ENCODE data around the gene ELP5.

Gene ELP5

GRCh38 chr17:7261379-7262191, 9.6 kb downstream of the ELP5 start:
- no peak overlapping the region for H3K4me3 ChIP-seq
- no peak for DNase-seq (ENCODE audit: low spot score in 2 of 2)
- peaks cover 29% of the 10 kb centered on the region for H3K4me1 ChIP-seq
- H3K36me3 ChIP-seq (replicated peaks) = peaks cover 35% of the 10 kb centered on the region
- in situ Hi-C loops (cut with MboI; ENCODE audit: low sequenced_read_pairs) = no loop called here
- no peaks in the 10 kb centered on the region for H3K27me3 ChIP-seq (ENCODE audit: low read depth)
- H3K9me3 ChIP-seq = no peaks in the 10 kb centered on the region

GRCh38 chr17:7262192-7262934, 10.3 kb downstream of the ELP5 start, which contains the start of gene CLDN7:
Gene CLDN7 (minus strand): TSS chr17:7262478. CDS start chr17:7262043, 435 bp downstream.
- no peak for DNase-seq (ENCODE audit: low spot score in 2 of 2)
- H3K36me3 ChIP-seq (replicated peaks) = peaks cover 28% of the 10 kb centered on the region
- no peaks in the 10 kb centered on the region for H3K27me3 ChIP-seq (ENCODE audit: low read depth)
- in situ Hi-C loops (cut with MboI; ENCODE audit: low sequenced_read_pairs) = no loop called here
- no peak within 1 kb of the TSS for H3K4me3 ChIP-seq
- no peaks in the 10 kb centered on the region for H3K9me3 ChIP-seq
- H3K4me1 ChIP-seq = peaks cover 29% of the 10 kb centered on the region

- in situ Hi-C loops (cut with MboI; ENCODE audit: low sequenced_read_pairs) = no loop called here
- H3K27me3 ChIP-seq (ENCODE audit: low read depth) = no peaks in the 10 kb centered on the region
- peak; percentile 46 to 82 for DNase-seq (ENCODE audit: low spot score in 2 of 2)
- no peaks in the 10 kb centered on the region for H3K9me3 ChIP-seq
- peaks cover 29% of the 10 kb centered on the region for H3K4me1 ChIP-seq
- peaks cover 21% of the 10 kb centered on the region for H3K36me3 ChIP-seq (replicated peaks)
- H3K4me3 ChIP-seq = no peak overlapping the region
Measured at GRCh38 chr17:7262935-7263800, 11.2 kb downstream of the ELP5 start.

- in situ Hi-C loops (cut with MboI; ENCODE audit: low sequenced_read_pairs) = no loop called here
- DNase-seq (ENCODE audit: low spot score in 2 of 2) = peak in 1 of 2 experiments; percentile 17
- peaks cover 29% of the 10 kb centered on the region for H3K4me1 ChIP-seq
- H3K36me3 ChIP-seq (replicated peaks) = peaks cover 15% of the 10 kb centered on the region
- H3K4me3 ChIP-seq = no peak overlapping the region
- no peaks in the 10 kb centered on the region for H3K27me3 ChIP-seq (ENCODE audit: low read depth)
- no peaks in the 10 kb centered on the region for H3K9me3 ChIP-seq
Measured at GRCh38 chr17:7263801-7264078, 11.7 kb downstream of the ELP5 start.

- H3K27me3 ChIP-seq (ENCODE audit: low read depth) = no peaks in the 10 kb centered on the region
- DNase-seq (ENCODE audit: low spot score in 2 of 2) = no peak
- in situ Hi-C loops (cut with MboI; ENCODE audit: low sequenced_read_pairs) = no loop called here
Measured at GRCh38 chr17:7266784-7267183, 14.8 kb downstream of the ELP5 start.

GRCh38 chr17:7279448-7279847, 27.4 kb downstream of the ELP5 start:
- no peak overlapping the region for H3K4me3 ChIP-seq
- H3K27me3 ChIP-seq (ENCODE audit: low read depth) = no peaks in the 10 kb centered on the region
- no peaks in the 10 kb centered on the region for H3K36me3 ChIP-seq (replicated peaks)
- no peaks in the 10 kb centered on the region for H3K9me3 ChIP-seq
- in situ Hi-C loops (cut with MboI; ENCODE audit: low sequenced_read_pairs) = no loop called here
- H3K4me1 ChIP-seq = peaks cover 8% of the 10 kb centered on the region
- no peak for DNase-seq (ENCODE audit: low spot score in 2 of 2)

More at GRCh38 chr17:7266784-7267183, 14.8 kb downstream of the ELP5 start:
- Histone ChIP-seq H3K9me3 (no peaks in the 10 kb centered on the region), H3K4me1 (peaks cover 29% of the 10 kb centered on the region), H3K36me3 (replicated peaks) (no peaks in the 10 kb centered on the region), H3K4me3 (no peak overlapping the region)

GRCh38 chr17:7280519-7281073, 28.6 kb downstream of the ELP5 start:
- H3K4me1 ChIP-seq = peaks cover 8% of the 10 kb centered on the region
- H3K9me3 ChIP-seq = no peaks in the 10 kb centered on the region
- H3K36me3 ChIP-seq (replicated peaks) = no peaks in the 10 kb centered on the region
- H3K27me3 ChIP-seq (ENCODE audit: low read depth) = no peaks in the 10 kb centered on the region
- in situ Hi-C loops (cut with MboI; ENCODE audit: low sequenced_read_pairs) = loop anchor here (5.0 kb wide), 1 partner anchor 67 kb away; no protein-coding TSS in a partner anchor
- DNase-seq (ENCODE audit: low spot score in 2 of 2) = peak; percentile 85 to 92
- peak overlapping the region; percentile 75 for H3K4me3 ChIP-seq

GRCh38 chr17:7281074-7281952, 29.3 kb downstream of the ELP5 start, which contains the start of gene SLC2A4:
Gene SLC2A4 (plus strand): TSS chr17:7281718. CDS start chr17:7281935, 217 bp downstream.
- Histone ChIP-seq H3K4me3 (peak within 1 kb of the TSS; percentile 75), H3K36me3 (replicated peaks) (no peaks in the 10 kb centered on the region; the same call in 1 of the 2 replicates), H3K27me3 (ENCODE audit: low read depth) (no peaks in the 10 kb centered on the region), H3K9me3 (no peaks in the 10 kb centered on the region), H3K4me1 (peaks cover 8% of the 10 kb centered on the region)
- in situ Hi-C loops (cut with MboI; ENCODE audit: low sequenced_read_pairs) = loop anchor here (5.0 kb wide), 1 partner anchor 66 kb away; no protein-coding TSS in a partner anchor
- peak; percentile 95 to 99 for DNase-seq (ENCODE audit: low spot score in 2 of 2)

- H3K9me3 ChIP-seq = no peaks in the 10 kb centered on the region
- H3K4me3 ChIP-seq = peak overlapping the region; percentile 75
- in situ Hi-C loops (cut with MboI; ENCODE audit: low sequenced_read_pairs) = loop anchor here (5.0 kb wide), 1 partner anchor 65 kb away; no protein-coding TSS in a partner anchor
- DNase-seq (ENCODE audit: low spot score in 2 of 2) = peak in 1 of 2 experiments; percentile 35
- H3K27me3 ChIP-seq (ENCODE audit: low read depth) = no peaks in the 10 kb centered on the region
- peaks cover 8% of the 10 kb centered on the region for H3K4me1 ChIP-seq
- H3K36me3 ChIP-seq (replicated peaks) = no peaks in the 10 kb centered on the region; the same call in 1 of the 2 replicates
Measured at GRCh38 chr17:7281953-7282751, 30.1 kb downstream of the ELP5 start.

- H3K4me1 ChIP-seq = peaks cover 8% of the 10 kb centered on the region
- H3K9me3 ChIP-seq = no peaks in the 10 kb centered on the region
- H3K27me3 ChIP-seq (ENCODE audit: low read depth) = no peaks in the 10 kb centered on the region
- no peak for DNase-seq (ENCODE audit: low spot score in 2 of 2)
- H3K4me3 ChIP-seq = no peak overlapping the region; the same call in 1 of the 2 replicates
- in situ Hi-C loops (cut with MboI; ENCODE audit: low sequenced_read_pairs) = loop anchor here (5.0 kb wide), 1 partner anchor 64 kb away; no protein-coding TSS in a partner anchor
- H3K36me3 ChIP-seq (replicated peaks) = no peaks in the 10 kb centered on the region; the same call in 1 of the 2 replicates
Measured at GRCh38 chr17:7282752-7283321, 30.8 kb downstream of the ELP5 start.

- Histone ChIP-seq H3K4me3 (no peak overlapping the region), H3K4me1 (peaks cover 8% of the 10 kb centered on the region), H3K36me3 (replicated peaks) (no peaks in the 10 kb centered on the region; the same call in 1 of the 2 replicates), H3K9me3 (no peaks in the 10 kb centered on the region), H3K27me3 (ENCODE audit: low read depth) (no peaks in the 10 kb centered on the region)
- DNase-seq (ENCODE audit: low spot score in 2 of 2) = no peak
- in situ Hi-C loops (cut with MboI; ENCODE audit: low sequenced_read_pairs) = loop anchor here (5.0 kb wide), 1 partner anchor 64 kb away; no protein-coding TSS in a partner anchor
Measured at GRCh38 chr17:7283471-7284216, 31.6 kb downstream of the ELP5 start.

Data from HAP-1 (cell line).